IPS DF 19.7 (cell line): ENCODE results near the gene PSD.

Experiments used
- DNase-seq: peaks from one replicate; pipeline ENCODE4 v3.0.0-alpha.2; 2013; ENCODE audit warnings: low read depth, low spot score

The PSD gene

DNA sequence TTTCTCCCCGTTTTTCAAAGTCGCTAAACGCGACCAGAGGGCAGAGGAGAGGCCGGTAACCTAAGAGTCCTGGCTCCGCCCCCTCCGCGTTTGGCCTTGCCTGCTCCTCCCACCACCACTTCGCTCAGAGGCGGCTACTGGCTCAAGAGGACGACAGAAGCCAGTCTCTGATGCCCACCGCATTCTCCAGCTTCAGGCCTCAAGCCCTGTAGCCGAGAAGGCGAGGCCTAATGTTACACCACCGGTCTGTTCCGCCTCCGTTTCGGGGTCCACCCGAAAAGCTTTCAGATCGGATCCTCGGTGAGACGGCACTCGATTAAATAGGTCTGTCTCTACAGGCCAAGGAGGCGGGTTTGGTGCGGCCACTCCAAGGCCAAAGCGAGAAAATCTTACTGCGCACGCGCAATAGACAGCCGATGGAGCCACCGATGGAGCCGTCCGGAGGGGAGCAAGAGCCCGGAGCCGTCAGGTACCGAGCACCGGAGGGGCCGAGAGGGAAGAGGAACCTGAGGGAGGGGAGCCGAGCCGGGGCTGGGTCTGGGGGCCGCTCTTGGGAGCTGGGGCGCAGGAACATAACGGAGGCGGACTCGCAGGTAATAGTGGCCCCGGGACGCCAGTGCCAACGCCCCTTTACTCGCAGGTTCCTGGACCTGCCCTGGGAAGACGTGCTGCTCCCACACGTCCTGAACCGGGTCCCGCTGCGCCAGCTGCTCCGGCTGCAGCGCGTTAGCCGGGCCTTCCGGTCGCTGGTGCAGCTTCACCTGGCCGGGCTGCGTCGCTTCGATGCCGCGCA lies 2.3 kb upstream of the PSD start, which contains the start of gene FBXL15:
TSS of gene FBXL15 (plus strand) at position 123 of the 793 bp plus-strand sequence. CDS start at position 417, 294 bp downstream.
- peak; percentile 84 for DNase-seq

DNA sequence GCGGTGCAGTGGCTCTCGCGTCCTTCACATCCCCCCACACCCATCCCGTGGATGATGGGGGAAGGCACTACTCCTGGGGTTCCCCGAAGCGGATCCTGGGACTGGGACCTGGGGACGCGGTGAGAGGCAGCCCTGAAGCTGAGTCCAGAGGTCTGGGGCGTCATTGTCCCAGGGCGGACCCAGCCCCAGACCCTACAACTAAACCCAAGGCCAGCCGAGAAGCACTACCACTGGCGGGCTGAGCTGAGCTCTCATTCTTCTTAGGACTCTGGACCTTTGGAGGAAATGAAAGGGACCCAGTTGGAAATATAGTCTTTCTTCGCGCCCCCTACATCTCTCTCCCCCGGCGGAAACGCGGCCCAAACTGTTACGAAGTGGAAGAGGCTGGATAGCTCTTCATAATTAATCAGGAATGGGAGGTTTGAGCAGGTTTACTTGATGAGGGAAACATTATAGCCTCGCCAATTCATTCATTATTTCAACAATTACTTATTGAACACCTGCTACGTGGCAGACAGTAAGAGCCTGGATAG lies 1.7 kb upstream of the PSD start:
- no peak for DNase-seq

DNA sequence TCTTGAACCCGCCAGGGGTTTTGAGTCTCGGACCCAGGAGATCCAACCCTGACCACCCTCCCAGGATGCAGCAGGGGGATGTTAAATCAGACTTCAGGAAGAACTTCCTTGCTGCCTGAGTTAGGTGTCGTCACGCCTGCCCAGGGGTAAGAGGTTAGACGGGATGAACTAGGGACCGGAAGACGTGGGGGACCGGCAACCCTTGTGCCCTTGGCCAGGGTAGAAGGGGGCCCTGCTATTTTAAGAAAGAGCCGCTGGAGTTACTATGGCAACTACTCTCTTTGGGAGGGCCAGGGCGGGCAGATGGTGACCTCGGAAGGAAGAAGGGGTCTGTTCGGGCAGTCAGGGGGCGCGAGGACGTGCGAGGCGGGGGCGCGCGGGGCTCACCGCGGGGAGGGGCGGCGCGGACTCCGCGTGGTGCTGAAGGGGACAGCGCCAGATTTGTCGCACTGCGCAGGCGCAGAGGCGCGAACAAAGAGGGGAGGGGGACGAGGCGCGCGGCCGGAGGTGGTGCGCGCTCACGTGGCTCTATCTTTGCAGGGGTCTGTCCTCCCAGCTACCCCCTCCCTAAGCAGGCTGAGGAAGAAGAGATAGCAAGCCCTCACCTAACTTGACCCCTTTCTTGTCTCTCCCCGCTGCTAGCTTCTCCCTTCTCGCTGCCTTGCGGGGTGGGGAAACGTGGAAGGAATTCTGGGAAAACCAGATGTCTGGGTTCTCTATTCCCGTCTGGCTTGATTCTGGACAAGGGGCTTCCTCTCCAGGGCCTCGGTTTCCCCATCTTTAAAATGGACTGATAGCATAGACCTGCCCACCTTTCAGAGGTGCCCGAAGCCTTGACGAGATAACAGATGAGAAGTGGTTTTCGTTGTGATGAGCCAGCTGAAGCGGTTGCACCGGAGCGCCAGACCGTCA lies 940 bp upstream of the PSD start:
- no peak for DNase-seq

DNA sequence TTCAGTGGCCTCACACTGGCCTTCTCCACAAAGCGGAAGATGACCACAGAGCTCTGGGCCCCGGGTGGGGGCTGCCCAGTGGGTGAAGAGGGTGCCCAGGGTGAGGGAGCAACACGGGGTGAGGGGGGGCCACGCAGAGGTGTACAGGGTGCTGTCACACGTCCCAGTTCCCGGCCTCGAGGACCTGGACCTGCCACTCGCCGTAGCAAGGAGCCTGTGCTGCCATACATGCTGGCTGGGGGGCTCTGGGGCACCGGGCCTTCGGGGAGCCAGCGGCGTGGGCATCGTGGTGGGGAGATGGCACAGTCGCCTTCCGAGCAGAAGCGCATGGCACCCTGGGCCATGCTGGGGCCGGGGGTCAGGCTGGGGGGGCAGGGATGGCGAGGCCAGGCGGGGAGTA lies 1.9 kb downstream of the PSD start:
- no peak for DNase-seq

DNA sequence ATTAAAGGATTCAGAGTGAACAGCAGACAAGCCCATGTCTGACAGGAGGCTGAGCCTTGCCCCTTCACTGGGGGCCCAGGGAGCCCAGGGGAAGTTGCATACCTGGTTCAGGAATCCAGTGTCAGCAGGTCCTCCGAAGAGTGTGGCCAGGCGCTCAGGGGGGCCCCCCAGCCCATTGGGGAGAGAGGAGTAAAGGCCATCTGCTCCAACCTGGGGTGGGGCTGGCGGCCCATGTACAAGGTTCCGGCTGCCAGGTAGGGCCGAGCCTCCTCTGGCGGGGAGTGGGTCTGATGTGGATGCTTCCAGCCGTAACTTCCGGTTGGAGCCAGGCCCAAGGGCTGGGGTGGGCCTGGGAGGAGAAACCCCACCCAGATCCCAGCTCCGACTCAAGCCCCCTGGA lies 2.3 kb downstream of the PSD start:
- DNase-seq = no peak

DNA sequence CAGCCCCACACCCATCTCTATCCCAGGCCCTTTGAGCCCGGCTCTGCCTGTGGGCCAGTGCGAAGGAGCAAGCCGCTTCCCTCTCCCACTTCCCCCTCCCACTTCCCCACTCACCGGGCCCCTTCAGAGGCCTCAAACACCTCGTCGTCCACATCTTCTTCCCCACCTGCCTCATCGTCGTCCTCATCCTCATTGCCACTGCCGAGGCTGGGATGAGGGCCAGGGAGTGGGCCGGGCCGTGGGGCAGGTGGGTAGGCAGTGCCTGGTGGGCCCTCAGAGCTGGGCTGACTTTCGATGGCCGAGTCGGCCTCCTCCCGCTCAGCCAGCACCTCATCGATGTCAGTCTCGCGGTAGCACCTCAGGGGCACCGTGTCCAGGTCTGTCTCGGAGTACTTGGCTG lies 3.8 kb downstream of the PSD start:
- no peak for DNase-seq

DNA sequence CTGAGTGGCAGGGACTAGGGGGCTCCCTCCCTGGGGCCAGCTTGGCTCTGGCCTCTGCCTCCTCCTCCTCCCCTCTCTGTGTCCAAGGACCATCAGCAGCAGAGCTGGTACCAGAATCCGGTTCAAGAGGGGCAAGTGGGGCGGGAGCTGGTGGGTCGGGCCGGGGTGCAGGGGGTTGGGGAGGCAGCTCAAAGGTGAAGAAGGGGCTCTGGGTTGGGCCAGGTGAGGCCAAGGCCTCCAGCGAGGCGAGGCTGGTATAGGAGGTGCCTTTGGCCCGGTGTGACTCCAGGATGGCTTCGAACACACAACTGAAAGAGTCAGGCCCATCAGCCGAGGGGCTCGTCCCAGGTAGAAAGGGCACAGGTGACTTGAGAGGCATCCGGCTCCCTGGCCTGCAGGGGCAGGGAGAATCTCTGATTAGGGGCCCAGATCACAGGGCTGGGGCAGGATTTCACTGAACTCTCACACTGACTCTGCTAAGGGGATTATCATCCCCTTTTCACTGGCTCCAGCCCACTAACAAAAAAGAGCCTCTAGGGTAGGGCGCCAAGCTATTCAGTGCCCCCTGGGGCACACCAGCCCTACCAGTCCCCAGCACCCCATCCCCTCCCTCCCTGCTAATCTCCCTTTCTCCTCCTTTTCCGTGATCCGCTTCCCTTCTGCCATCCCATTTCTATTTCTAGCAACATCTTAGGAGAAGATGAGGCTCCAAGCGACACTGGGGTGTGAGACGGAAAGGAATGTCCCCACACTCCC lies 4.6 kb downstream of the PSD start:
- DNase-seq = no peak

DNA sequence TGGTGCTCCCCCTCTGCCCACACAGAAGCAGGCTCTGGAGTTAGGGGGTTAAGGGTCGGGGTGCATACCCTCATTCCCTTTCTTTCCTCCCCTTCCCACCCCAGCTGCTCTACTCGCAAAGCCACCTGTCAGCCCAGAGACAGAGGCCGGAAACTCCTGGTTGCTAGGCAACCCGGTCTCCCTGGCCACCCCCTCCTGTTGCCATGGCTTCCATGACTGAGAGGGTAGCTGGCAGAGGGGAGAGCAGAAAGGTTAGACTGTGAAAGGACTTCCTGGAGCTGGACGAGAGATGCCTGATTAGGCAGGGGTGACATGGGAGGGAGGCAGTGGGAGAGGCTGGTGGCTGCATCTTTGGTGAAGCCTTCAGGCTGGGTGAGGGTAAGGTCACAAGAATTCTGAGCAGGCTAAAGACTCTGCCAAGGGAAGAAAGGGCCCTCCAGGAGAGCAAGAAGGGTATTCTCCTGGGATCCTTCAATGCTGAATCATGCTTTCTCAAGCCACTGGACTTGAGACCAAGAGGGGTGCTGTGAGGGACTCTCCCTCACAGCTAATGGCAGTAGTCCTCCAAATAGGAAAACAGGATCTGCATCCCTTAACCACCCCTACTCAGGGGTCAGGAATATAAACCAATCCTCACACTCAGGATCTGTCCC lies 5.4 kb downstream of the PSD start:
- DNase-seq = no peak

DNA sequence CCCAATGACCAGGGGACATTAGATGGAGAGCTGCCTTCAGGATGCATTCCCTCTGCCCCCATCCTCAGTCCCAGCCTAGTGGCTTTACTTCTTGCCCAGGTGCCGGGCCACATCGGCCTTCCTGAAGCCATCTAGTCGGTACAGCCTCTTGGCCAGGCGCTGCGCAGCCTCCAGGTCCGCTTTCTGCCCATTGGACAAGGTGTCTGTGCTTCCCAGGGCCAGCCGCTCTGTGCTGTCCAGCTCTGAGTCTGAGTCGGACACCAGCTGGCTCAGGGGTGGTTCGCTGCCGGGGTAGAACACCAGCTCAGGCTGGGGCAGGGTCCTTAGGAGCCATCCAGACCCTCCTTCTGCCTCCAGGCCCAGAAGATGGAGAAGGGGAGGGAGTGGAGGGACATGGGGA lies 6.3 kb downstream of the PSD start:
- no peak for DNase-seq

DNA sequence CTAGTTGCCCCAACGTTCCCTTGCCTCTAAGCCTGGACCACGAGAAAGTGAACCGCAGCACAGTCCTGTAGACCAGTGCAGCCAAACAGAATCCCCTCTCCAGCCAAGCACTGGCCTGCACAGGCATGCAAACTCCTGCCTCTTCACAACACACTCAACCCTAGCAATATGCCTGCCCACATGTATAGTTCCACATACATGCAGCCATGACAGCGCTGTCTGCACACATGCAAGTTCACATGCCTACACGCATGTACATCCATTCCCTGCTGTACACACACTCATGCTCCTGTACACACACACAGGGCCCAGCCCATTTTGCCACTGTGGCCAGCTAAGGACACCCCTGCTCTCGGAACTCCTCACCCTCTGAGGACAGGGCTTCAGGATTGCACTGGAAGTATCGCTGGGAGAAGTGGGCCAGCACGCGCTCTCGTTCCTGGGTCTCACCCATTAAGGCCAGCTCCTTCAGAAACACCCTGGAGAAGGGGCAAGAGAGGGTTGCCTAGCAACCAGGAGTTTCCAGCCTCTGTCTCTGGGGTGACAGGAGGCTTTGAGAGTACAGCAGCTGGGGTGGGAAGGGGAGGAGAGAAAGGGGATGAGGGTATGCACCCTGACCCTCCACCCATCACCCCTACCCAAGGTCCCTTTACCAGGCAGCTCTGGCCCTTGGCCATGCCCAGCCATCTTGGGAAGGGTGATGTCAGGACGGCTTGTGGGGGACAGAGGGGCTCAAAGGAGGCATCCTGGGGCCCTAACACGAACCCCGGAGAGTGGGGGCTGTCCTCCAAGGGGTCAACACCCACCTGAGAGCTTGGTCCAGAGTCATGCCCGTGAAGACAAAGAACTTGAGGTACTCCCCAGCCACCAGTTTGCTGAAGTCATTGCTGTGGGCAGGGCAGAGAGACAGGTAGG lies 7.0 kb downstream of the PSD start:
- DNase-seq = no peak

DNA sequence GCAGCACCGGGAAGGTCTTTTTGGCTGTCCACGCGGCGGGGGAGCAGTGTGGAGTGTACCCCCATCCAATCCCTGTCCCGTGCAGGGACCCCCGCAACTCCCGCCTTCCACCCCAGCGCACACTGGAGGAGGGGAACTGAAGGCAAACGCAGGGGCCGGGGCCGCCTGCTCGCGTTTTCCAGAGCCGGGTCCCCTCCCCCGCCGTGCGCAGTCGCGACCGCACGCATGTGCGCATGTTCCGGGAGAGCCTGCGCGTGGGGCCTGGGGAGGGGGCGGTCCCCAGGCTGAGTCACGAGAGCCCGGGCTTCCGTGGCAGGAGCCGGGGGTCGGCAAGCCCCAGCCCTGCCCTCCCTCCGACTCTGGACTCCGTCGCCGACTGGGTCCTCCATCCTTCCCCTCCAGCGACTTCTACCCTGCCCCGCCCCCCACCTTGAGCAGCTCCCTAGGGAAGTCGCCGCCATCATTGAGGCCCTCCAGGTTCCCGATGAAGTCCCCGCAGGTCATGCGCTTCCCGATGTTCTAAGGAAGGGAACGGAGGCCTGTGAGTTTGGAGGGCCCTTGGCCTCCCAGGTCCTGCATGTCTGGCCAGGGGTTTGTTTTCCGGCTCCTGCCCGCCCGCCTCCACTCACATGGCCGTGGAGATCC lies 8.0 kb downstream of the PSD start:
- no peak for DNase-seq

DNA sequence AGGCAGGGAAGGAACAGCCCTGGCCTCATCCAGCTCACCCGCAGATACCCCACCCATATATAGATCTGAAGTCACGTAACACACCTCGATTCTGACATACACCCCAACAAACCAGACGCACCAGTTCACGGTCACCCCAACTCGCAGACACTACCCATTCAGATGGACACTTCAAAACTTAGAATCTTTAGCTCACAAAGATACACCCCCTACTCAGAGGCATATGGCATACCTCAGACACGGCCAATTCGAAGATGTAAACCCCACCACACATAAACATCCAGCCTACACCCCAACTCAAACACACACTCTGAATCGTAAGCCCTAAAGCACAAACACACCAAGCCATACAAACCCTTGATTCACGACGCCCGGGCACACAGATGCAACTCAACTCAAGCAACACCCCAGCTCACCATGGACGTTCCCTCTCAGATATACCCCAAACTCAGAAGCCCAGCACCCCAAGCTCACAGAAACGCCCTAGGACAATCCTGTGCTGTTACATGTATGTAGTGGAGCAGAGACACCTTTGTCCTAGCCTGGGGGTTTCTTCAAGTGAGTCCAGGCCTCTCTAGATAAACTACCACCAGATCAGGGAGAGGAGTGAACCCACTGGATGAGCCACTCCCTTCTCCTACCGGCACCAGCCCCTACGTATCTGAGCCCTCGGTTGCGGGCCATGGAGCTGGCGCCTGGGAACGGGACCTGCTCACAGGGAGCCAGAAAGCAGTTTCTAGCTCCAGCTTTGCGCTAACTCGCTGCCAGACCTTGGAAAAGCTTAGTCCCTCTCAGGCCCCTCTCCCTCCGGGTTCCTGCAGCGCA lies 8.8 kb downstream of the PSD start:
- DNase-seq = no peak

DNA sequence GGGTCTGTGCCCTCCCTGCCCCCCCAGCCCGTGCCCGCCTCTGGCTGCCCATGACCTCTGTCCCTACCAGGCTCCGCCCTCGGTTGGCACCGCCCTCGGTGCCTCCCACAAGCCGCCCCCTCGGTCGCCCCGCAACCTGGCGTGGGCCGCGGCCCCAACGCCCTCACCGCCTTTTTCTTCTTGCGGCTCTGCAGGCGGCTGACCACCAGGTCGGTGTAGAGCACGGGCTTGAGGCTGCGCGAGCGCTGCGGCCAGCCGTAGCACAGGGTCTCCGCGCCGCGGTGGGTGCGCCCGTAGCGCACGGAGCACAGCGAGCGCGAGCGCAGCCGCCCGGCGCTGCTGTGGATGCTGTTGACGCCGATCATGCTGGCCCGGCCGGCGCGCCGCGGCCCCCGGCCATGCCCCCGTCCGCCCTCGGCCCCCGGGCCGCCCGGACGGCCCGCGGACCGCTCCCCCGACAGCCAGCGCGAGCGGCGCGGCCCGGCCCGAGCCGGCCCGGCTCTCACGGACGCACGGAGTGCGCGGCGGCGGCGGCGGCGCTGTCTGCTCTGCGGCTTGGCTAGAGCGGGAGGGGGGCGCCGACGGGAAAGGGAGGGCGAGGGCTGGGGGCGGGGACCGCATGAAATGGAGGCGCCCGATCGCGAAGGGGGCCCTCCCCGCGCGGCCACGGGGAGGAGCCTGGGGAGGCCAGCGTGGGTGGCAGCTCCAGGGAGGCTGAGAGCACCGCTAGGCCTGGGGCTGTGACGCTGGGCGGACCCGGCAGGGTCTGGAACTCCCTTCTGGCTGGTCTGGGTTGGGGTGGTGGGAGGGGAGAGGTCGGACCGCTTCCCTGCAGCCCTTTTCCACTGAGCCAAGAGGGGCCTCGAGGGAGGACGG lies 9.6 kb downstream of the PSD start:
- no peak for DNase-seq

DNA sequence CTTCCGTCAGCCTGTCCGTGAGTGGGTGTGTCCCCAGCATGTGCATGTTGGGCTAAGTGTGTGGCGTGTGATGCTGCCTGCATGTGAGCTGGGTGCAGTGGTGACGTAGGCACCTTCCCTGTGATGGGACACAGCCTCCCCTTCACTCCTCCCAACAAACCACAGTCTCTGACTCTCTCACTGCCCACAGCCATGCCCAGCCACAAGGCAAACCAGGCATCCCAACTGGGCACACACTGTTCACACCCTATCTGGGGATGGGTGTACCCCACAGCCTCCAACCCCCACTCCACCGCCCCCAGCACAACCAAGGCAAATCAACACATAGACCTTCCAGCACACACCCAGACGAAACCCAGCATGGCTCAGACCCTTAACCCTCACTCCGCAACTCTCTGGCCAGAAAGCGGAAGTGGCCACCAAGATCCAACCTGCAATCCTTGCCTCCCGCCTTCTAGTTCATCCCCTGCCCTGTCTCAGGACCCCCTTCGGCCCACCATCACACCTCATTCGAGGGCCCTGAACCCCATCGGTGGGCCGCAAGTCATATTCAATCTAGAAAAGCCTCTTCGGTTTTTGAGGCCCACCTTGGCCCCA lies 10.4 kb downstream of the PSD start:
- no peak for DNase-seq

DNA sequence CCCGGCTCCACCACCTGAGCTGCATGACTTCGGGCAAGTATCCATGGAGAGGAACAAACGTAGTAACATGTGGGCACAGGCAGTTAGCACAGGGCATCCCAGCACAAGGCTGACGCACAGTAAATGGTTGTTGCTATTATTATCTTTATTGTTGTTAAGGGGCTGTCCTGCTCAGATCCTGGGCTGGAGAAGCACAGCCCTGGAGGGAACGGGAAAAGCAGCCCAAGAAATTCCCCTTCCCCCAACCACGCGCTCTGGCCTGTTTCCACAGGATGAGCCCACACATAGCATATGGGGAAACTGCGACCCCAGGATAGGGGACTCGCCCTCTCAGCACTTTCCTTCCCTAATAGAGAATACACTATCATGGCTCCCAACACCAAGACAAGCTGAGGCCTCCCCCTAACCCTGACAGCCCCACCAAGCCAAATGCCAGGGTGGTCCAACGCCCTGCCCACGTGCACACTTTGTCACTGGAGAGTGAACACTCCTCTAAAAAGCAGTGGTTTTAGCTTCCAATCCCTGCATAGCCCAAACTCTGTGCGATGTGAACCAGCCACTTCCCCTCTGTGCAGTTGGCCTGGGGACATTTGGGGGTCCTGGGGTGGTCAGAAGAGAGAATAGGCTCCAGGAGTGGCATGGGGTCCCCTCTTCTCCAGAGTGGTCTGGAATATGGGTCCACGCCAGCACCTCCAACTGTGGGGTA lies 11.0 kb downstream of the PSD start:
- no peak for DNase-seq

DNA sequence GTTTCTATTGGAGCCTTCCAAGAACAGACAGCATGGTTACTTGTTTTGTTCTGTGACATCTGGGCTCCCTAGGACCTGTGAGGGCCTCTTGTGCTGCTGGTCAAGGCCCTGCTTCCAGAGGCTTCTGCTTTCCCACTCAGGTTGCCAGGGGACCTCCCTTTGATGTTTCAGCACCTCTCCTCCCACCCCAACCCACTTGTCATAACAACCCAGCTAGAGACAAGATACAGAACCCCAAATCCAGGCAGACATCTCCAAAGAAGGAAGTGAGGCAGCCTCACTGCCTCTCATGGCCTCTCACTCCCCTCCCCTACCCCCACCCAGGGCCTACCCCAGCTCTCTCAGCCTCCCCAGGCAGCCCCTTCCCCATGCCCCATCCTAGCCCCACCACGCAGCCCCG lies 11.8 kb downstream of the PSD start:
- no peak for DNase-seq

DNA sequence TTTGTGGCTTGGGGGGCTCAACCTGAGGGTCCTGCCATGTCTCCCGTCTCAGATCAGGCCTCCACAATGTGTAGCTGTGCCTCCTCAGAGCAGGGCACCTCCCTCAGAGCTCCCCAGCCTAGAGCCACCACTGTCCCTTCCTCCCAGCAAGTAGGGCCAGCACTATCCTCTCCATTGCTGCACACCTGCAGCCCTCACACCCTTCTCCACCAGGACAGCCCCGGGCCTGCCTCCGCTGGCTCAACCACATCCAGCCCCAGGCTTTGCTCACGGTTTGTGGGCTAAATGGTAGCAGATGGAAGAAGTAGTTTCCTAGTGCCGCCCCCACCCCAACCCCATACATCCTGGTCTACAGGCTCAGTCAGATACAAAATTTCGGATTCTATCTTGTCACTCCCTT lies 13.0 kb downstream of the PSD start:
- DNase-seq = no peak
